MM.1S (cell line): ENCODE measurements around the gene KBTBD4.

Experiments used
- CTCF ChIP-seq: fragments of 300-600 bp; sonication (generic); IDR thresholded peaks from 2 replicates; pipeline ENCODE4 v1.5.1; 2016; ENCODE audit warnings: antibody characterized with exemption, low read length, mixed read lengths
- EZH2 ChIP-seq: fragments of 300-600 bp; sonication (generic); optimal IDR thresholded peaks from 2 replicates; pipeline ENCODE3; 2017; ENCODE audit warnings: low read depth, mild to moderate bottlenecking, antibody characterized with exemption, low read length, mixed read lengths

GRCh38 chr11:47571357-47571729 lies 7.4 kb downstream of the KBTBD4 start:
- TF ChIP-seq CTCF (no peak), EZH2 (no peak)
